G401 (cell line): ENCODE measurements around the gene RNF169. TPM values are rescaled to one million over a fixed set of nuclear protein-coding genes. Genes with fewer than 3 reads are reported as not detected.
"Not testable (repeated sequence)": the region's sequence is repeated elsewhere in the genome, so short reads cannot be mapped to it uniquely, and the experiment has no call there.

Experiments
- DNase-seq: peaks from one replicate; pipeline ENCODE4 v3.0.0-alpha.2; 2015; ENCODE audit warnings: low spot score
- in situ Hi-C: cut with HindIII; loops from 2 replicates; pipeline ENCODE4 v1.10.0; 2016; ENCODE audit warnings: low sequenced_read_pairs, mixed read lengths
- total RNA-seq: library from RNA; depleted of rRNA; stranded (reverse); fragments of >200 nt; shearing (Covaris generic); gene quantifications from 2 replicates; pipeline ENCODE4 v1.2.3, GENCODE V29; 2014

Gene RNF169
- total RNA-seq, 1 experiment from 2014 or later: 10.9 TPM

GRCh38 chr11:74755395-74755995, 6.8 kb downstream of the RNF169 start:
- no peak for DNase-seq
- in situ Hi-C loops: no loop called here

- in situ Hi-C loops: no loop called here
- no peak for DNase-seq
Measured at GRCh38 chr11:74756571-74756970, 7.9 kb downstream of the RNF169 start.

GRCh38 chr11:74766905-74767304, 18.3 kb downstream of the RNF169 start:
- in situ Hi-C loops: no loop called here
- DNase-seq: no peak

- not testable (repeated sequence) for DNase-seq
Measured at GRCh38 chr11:74768172-74768651, 19.6 kb downstream of the RNF169 start.

GRCh38 chr11:74769055-74769707, 20.5 kb downstream of the RNF169 start:
- DNase-seq: no peak
- in situ Hi-C loops: no loop called here

More at GRCh38 chr11:74768172-74768651, 19.6 kb downstream of the RNF169 start:
- in situ Hi-C loops: not testable (repeated sequence)

- in situ Hi-C loops: no loop called here
Measured at GRCh38 chr11:74770456-74770855, 21.8 kb downstream of the RNF169 start.

GRCh38 chr11:74771139-74771538, 22.5 kb downstream of the RNF169 start:
- in situ Hi-C loops: no loop called here
- DNase-seq: no peak

More at GRCh38 chr11:74770456-74770855, 21.8 kb downstream of the RNF169 start:
- DNase-seq: no peak

- DNase-seq: no peak
- in situ Hi-C loops: no loop called here
Measured at GRCh38 chr11:74773476-74773875, 24.8 kb downstream of the RNF169 start.

- no peak for DNase-seq
- in situ Hi-C loops: no loop called here
Measured at GRCh38 chr11:74775762-74776161, 27.1 kb downstream of the RNF169 start.

GRCh38 chr11:74776546-74776945, 27.9 kb downstream of the RNF169 start:
- in situ Hi-C loops: no loop called here
- DNase-seq: no peak

- in situ Hi-C loops: no loop called here
- no peak for DNase-seq
Measured at GRCh38 chr11:74777038-74777437, 28.4 kb downstream of the RNF169 start.

GRCh38 chr11:74777877-74778276, 29.2 kb downstream of the RNF169 start:
- in situ Hi-C loops: no loop called here
- no peak for DNase-seq

- no peak for DNase-seq
- in situ Hi-C loops: no loop called here
Measured at GRCh38 chr11:74778581-74778980, 29.9 kb downstream of the RNF169 start.

GRCh38 chr11:74780248-74781005, 31.8 kb downstream of the RNF169 start:
- no peak for DNase-seq
- in situ Hi-C loops: no loop called here

GRCh38 chr11:74783241-74783871, 34.7 kb downstream of the RNF169 start:
- DNase-seq: no peak
- in situ Hi-C loops: no loop called here

GRCh38 chr11:74784234-74784633, 35.6 kb downstream of the RNF169 start:
- in situ Hi-C loops: no loop called here
- no peak for DNase-seq

- in situ Hi-C loops: no loop called here
Measured at GRCh38 chr11:74784726-74785125, 36.1 kb downstream of the RNF169 start.

GRCh38 chr11:74786574-74786973, 37.9 kb downstream of the RNF169 start:
- in situ Hi-C loops: no loop called here
- DNase-seq: no peak

More at GRCh38 chr11:74784726-74785125, 36.1 kb downstream of the RNF169 start:
- DNase-seq: no peak

- in situ Hi-C loops: no loop called here
Measured at GRCh38 chr11:74791333-74792100, 42.9 kb downstream of the RNF169 start.

More at GRCh38 chr11:74791333-74792100, 42.9 kb downstream of the RNF169 start:
- DNase-seq: no peak
